NCI-H1436 treated with DMSO at 0.1 percent for 48 hours (cell line): ENCODE measurements around the gene PRORP.
"Not testable (repeated sequence)": the region's sequence is repeated elsewhere in the genome, so short reads cannot be mapped to it uniquely, and the experiment has no call there.

Source experiments
- DNase-seq: peaks from one replicate; lab custom pipeline; 2025; lab: John Stamatoyannopoulos, UW

PRORP gene

DNA sequence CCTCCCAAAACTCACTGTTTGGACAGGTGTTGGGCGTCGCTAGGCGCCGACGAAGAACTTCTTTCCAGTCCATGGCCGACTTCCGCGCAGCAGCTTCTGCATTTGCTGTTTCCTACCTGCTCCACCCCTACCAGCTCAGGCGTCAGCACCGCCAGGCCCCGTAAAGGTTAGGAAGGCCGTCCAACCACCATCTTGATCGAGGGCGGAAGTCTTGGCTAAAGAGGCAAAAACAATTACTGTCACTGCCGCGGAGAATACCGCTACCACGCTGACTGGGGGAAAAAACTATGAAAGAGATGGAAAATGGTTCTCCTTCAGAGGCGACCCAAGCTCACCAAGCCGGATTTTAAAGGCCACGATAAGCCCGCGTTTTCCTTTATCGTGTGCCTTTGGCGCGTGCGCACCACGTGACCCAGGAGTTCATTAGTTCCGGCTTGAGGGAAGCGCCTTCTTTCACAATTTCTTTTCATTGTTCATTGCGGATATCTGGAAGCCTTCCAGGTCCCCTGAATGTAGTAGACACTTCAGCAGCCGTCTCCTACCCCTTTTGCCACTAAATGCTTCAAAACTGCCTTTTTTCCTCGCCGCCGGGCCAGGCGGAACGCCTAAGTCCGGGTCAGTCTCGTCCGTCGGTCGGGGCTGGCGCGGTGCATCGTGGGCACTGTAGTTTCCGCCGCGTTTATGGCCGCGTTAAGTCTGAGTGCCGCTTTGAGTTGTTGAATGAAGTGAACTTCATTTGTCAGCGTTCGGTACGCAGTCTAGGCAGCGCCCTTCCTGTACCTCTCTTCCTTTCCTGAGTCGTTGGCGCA is at the start of gene PRORP, which contains the start of gene PPP2R3C:
PRORP (plus strand) TSS at position 666 of the 809 bp plus-strand sequence. CDS start 694 bp downstream, outside the sequence.
PPP2R3C (minus strand) TSS at position 104 of the 809 bp plus-strand sequence; CDS start at position 73, 31 bp downstream.
- peak; percentile 51 for DNase-seq

DNA sequence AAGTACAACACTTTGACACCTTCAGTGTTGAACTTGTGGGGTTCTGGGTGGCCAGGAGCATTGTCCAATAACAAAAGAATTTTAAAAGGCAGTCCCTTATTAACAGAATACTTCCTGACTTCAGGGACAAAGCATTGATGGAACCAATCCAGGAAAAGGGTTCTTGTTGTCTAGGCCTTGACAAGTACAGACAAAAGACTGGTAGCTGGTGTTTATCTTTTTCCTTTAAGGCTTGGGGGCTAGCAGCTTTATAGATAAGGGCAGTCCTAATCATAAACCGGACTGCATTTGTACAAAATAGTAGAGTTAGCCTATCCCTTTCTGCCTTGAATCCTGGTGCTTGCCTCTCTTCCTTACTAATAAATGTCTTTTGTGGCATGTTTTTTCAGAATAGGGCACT is 48.9 kb upstream of the PRORP start:
- no peak for DNase-seq

DNA sequence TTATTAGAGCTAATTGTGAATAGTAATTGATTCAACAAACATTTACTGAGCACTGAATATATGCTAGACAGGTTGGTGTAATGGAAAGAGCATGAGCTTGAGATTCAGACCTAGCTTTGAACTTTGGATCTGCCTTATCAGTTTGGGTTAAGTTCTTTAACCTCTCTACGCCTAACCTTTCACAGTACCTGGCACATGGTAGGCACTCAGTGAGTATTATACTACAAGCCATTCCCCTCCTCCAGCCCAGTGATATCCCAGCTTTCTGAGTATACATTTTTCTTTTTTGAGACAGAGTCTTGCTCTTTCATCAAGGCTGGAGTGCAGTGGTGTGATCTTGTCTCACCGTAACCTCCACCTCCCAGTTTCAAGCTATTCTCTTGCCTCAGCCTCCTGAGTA is 44.3 kb upstream of the PRORP start:
- no peak for DNase-seq

DNA sequence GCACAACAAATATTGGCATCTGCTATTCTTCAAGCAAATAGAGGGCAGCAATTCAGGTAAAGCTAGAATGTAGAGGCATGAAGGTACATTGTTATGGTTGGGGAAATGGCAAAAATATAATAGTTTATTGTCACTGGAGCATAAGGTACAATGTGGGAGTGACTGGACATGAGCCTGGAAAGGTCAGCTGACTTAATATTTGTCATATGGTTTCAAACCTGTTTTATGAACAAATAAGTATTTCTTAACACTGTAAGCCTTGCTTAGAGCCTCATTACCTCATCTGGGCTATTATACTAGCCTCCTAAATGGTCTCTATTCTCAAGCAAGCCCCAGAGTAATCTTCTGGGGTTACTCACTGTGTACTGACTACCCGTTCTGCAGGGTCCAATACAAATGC is 42.6 kb upstream of the PRORP start:
- no peak for DNase-seq

DNA sequence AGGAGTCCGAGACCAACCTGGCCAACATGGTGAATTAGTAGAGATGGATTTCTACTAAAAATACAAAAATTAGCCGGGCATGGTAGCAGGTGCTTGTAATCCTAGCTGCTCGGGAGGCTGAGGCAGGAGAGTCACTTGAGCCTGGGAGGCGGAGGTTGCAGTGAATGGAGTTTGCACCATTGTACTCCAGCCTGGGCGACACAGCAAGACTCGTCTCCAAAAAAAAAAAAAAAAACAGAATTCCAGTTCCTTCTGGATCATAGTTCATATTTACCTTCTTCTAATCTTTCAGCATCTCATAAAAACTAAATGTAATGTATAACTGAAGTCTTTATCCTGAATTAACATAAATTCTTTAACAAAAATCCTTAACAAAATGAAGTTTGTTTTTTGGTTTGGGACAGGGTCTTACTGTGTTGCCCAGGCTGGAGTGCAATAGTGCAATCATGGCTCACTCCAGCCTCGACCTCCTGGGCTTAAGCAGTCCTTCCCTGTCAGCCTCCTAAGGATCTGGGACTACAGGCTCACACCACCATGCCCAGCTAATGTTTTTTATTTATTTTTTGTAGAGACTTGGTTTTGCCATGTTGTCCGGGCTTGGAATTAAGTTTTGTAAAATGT is 38.7 kb upstream of the PRORP start:
- no peak for DNase-seq

DNA sequence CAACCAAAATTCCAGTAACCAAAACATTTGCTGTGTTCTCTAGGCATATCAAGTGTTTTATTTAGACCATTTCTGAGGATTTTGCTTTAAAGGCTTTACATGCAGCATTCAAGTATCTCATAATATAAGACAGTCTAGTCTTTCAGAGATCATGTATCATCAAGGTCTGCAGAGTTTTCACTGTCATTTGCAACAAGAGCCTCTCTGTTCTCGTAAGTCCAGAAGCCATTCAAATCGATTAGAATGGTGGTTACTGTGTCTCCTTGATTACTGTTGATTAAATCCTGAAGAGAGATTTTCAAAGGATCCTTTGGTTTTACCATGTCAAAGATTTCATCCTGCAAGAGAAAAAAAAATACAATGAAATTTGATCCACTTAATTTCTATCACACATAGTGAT is 36.9 kb upstream of the PRORP start:
- no peak for DNase-seq

DNA sequence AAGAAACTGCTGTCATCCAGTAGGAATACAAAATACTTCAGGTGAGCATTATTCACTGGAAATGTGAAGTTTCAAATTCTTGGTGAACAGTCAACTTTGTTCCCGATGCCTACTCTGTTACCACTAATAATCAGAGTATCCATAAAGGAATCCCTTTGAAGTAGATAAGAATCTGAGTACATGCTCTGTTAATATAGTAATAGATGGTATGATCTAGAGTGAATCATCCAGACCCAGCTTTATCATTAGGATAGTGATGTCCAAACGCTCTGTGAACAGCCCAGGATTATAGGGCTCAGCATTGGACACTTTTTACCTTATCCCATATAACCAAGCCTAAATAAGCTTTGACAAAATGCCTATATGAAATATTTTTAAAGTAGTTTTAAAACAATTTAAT is 33.8 kb upstream of the PRORP start:
- no peak for DNase-seq

DNA sequence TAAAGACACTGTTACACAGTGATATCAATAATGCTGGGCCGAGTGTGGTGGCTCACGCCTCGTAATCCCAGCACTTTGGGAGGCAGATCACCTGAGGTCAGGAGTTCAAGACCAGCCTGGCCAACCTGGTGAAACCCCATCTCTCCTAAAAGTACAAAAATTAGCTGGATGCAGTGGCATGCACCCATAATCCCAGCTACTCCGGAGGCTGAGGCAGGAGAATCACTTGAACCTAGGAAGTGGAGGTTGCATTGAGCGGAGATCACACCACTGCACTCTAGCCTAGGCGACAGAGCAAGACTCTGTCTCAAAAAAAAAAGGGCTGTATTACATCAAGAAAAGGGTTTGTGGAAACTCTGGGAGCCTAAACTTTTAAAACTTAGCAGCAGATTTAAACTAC is 27.7 kb upstream of the PRORP start:
- not testable (repeated sequence) for DNase-seq

DNA sequence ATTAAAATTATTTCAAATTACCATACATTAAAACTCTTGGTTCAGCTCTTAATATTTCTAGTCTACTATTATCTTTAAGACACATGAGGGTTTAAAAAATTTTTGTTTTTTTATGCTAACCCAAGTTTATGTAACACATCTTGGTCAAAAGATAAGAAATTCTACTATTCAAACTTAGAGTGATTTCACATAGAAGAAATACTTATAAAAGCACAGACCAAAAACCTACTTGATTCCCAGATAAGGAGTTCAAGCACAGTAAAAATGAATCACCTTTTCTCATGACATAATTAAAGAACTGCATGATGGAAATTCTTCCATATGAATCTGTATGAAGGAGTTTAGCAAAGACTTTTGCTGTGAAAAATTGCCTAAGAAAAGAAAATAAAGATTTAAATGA is 14.5 kb upstream of the PRORP start:
- DNase-seq: no peak

DNA sequence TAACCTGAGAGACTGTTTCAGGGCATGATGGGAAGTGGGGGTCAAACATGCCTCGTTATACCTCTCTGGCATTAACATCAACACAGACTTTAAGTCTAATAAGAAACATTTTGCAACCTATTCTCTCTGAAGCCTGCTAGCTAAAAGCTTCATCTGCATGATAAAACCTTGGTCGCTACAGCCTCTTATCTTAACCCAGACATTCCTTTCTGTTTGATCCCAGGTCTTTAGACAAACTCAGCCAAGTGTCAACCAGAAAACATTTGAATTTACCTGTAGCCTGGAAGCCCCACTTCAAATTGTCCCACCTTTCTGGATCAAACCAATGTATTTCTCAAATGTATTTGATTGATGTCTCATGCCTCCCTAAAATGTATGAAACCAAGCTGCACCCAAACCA is 9.7 kb upstream of the PRORP start:
- DNase-seq: no peak

DNA sequence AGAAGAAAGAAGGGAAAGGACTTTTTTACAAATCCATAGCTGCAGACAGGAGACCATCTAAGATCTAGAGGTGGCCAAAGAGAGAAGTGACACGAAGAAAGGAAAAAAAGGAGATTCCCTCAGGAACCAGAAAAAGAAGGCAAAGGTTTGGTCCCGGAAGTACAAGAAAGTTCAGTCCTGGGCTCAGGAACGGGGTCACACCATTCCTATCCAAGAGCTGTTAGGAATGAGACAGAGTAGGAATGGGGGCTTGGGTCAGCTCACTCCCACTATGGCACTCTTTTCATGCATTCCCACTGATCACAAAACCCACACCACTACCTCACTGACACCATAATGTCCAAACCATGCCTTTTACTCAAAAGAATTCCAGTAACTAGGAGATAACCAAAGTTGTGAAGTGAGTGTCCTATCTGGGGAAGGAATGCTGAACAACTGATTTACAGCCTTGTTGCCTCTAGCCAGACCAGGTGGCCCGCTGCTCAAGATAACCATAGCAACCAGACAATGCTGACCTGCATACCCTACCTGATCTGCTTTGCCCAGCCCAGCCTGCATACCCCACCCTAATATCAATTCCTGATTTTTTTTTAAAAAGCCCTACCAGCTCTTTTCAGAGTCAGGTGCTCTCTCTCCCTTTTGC is 8.9 kb upstream of the PRORP start:
- DNase-seq: no peak

DNA sequence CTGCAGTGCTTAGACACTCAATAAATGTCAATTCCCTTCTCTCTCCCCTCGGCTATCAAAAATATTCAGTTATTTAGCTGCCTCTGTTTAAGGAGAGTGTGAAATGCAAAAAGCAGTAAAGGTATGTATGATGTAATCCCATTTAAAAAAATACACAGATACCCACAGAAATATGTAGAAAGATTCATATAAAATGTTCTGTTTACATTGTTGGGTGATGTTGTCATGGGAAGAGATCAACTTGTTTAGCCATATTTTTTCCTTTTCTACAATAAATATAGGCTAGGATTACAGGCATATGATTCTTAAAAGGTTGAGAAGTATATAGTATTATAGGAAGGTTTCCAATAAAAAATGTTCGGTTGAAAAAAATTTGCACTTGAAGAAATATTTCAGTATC is 8.3 kb upstream of the PRORP start:
- no peak for DNase-seq

DNA sequence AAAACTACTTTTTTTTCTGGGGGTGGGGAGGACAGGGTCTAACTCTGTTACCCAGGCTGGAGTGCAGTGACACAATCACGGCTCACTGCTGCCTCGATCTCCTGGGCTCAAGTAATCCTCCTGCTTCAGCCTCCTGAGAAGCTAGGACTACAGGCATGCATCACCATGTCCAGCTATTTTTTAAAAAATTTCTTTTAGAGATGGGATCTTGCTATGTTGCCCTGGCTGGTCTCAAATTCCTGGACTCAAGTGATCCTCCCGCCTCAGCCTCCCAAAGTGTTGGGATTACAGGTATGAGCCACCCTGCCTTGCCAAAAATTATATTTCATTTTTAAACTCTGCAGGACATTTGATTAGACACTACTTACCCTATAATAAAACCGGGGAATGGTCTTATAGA is 6.1 kb upstream of the PRORP start:
- no peak for DNase-seq

DNA sequence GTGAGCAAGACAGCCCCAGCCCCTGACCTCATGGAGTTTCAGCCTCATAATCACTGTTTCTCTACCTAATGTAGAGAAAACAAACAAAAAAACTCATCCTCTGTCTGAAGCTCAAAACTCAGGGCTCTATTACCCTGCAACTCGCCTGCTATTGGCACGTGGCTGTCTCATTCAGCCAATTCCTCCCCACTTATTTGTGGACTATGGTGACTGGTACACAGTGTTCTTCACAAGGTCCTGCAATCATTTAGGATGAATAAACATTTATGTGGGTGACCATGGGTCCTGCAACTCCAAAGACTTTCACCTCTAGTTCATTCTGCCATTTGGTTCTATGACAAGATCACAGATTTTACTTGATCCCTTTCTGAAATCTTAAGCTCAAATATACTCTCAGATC is 5.2 kb upstream of the PRORP start:
- DNase-seq: no peak

DNA sequence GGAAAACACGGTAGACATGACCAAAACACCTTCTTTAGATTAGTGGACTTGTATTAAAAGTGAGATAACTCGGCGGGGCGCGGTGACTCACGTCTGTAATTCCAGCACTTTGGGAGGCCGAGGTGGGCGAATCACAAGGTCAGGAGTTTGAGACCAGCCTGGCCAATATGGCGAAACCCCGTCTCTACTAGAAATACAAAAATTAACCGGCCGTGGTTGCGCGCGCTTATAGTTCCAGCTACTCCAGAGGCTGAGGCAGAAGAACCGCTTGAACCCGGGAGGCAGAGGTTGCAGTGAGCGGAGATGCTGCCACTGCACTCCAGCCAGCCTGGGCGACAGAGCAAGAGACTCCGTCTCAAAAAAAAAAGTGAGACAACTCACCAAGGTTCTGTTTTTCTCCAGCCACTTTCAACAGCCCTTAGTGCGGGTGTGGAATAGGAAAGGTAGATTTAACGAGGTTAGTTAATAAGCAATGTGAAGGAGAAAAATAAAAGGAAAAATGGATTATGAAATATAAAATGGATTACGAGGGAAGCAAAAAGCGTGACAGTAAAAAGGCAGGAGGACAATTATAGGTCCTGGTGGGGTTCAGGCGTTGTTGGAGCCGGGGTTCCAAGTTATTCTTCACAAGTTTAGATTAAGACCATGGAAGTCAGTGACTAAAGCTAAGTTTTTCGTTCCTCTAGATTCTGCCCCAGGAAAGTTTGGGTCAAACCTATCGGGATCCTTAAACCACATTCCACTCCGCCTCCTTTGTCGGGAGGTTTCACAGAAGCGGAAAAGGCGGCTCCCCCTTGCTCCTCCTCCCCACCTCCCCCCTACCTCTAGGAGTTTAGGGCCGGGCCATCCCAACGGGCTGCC is 1.1 kb upstream of the PRORP start:
- DNase-seq: no peak

DNA sequence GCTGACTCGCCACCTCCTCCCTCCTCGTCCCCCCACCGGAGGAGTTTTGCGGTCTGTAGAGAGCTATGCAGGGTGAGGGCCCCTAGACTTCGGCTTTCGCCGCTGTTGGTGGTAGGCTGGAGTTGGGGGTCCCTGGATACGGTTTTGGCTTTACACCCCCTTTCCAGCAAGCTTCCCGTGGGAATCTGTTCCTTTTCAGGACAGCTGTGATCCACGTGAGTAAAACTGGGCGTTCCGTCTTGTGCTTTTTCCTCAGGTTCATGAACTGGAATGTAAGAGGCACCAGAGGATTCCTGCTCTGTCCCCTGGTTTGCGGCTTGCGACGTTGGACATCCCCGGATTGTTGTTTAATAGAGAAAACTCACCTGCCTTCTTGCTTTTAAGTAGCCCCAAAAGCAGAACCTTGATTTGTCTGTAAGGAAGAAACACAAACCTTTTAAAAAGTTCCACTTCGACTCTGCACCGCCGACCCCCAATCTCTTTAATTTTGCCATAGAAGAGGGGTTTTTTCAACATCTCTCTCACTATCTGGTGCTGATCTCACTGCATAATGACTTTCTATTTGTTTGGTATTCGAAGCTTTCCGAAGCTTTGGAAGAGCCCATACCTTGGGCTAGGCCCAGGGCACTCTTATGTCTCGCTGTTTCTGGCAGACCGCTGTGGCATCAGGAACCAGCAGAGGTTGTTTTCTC is 490 bp downstream of the PRORP start:
- no peak for DNase-seq

DNA sequence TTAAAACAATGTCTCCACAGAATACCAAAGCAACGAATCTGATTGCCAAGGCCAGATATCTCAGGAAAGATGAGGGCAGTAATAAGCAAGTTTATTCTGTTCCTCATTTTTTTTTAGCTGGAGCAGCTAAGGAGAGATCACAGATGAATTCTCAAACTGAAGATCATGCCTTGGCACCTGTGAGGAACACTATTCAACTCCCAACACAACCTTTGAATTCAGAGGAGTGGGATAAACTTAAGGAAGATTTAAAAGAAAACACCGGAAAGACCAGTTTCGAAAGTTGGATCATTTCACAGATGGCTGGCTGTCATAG is 994 bp downstream of the PRORP start:
- DNase-seq: no peak

DNA sequence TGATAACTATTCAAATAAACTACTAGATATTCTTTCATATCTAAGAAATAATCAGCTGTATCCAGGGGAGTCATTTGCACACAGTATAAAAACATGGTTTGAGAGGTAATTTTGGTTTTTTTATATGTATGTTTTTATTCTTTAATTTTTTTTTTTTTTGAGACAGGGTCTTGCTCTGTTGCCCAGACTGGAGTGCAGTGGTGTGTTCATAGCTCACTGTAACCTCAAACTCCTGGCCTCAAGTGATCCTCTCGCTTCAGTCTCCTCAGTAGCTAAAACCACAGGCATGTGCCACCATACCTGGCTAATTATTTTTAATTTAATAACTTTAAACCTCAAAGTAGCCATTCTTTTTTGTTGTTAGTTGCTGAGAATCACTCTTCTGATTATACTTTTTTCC is 1.8 kb downstream of the PRORP start:
- no peak for DNase-seq

DNA sequence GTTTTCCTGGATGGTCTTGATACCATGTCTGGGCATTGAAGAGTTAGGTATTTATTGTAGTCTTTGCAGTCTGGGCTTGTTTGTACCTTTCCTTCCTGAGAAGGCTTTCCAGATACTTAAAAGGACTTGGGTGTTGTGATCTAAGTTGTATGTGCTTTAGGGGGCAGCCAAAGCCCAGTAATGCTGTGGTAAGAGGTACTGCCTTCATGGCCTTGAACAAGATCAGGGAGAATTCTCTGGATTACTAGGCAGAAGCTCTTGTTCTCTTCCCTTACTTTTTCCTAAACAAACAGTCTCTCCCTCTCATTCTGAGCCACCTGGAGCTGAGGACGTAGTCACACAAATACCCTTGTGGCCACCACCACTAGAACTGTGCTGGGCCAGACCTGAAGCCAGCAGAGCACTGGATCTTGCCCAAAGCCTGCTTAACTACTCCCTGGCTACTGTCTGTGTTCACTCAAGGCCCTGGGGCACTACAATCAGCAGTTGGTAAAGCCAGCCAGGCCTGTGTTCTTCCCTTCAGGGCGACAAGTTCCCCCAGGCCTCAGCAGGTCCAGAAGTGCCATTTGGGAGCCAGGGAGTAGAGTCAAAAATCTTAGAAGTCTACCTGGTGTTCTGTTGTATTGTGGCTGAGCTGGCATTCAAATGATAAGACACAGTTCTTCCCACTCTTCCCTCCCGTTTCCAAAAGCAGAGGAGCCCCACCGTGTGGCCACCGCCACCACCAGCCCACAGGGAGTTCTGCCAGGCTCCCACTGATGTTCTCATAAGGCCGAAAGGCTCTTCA is 11.4 kb downstream of the PRORP start:
- DNase-seq: no peak

DNA sequence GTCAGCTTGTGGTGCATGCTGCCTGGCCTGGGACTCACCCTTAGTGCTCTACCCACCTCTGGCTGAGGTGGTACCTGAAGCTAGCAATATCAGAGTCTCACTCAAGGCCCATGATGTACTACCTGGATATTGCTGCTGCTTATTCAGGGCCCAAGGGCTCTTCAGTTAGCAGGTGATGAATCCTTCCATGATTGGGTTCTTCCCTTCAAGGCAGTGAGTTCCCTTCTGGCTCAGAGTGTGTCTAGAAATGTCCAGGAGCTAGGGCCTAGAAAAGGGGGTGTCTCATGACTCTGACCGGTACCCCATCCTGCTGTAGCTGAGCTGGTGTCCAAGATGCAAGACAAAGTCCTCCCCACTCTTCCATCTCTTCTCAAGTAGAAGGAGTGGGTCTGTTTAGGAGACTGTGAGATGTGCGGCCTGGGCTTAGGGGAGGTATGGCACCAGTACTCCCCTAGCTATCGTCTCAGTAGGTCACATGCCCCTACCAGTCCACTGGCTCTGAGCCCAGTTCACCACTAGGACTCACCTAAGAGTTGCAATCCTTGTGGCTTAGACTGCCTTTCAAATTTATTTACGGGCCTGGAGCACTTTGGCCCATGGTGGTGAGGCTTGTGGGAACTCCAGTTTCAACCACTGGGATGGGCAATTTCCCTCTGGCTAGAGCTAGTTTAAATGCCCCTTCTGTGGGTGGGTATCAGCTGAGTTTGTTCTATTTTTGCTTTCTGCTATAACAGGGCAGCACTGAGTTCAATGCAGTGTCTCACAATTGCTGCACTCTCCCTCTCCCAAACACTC is 12.2 kb downstream of the PRORP start:
- DNase-seq: no peak
